DMS114 treated with DMSO at 0.1 percent for 48 hours (cell line): ENCODE results near the gene HOXC6.

Experiments used
- DNase-seq: peaks from one replicate; lab custom pipeline; 2025; ENCODE audit not compliant: unreplicated experiment; lab: John Stamatoyannopoulos, UW

Gene HOXC6

GRCh38 chr12:54028314-54029201, at the start of gene HOXC6:
TSS of gene HOXC6 (plus strand) at chr12:54028440. CDS start at chr12:54028522, 82 bp downstream.
- DNase-seq = no peak

- DNase-seq = no peak
Observed at GRCh38 chr12:53978477-53979356, 49.5 kb upstream of the HOXC6 start.

GRCh38 chr12:53980104-53980801, 48.0 kb upstream of the HOXC6 start:
- no peak for DNase-seq

- no peak for DNase-seq
Observed at GRCh38 chr12:53980802-53981496, 47.3 kb upstream of the HOXC6 start.

- DNase-seq = no peak
Observed at GRCh38 chr12:53981634-53982565, 46.3 kb upstream of the HOXC6 start.

GRCh38 chr12:53982648-53983567, 45.3 kb upstream of the HOXC6 start:
- DNase-seq = no peak

- no peak for DNase-seq
Observed at GRCh38 chr12:53983568-53983949, 44.7 kb upstream of the HOXC6 start.

GRCh38 chr12:53983950-53984572, 44.2 kb upstream of the HOXC6 start:
- DNase-seq = no peak

GRCh38 chr12:53984901-53985691, 43.1 kb upstream of the HOXC6 start, which contains the start of gene HOXC10:
TSS of gene HOXC10 (plus strand) at chr12:53985146. CDS start at chr12:53985260, 114 bp downstream.
- DNase-seq = peak; percentile 95

GRCh38 chr12:53985692-53985993, 42.6 kb upstream of the HOXC6 start:
- no peak for DNase-seq

GRCh38 chr12:53985994-53986685, 42.1 kb upstream of the HOXC6 start:
- no peak for DNase-seq

- no peak for DNase-seq
Observed at GRCh38 chr12:53986686-53987483, 41.4 kb upstream of the HOXC6 start.

GRCh38 chr12:53987787-53988230, 40.4 kb upstream of the HOXC6 start:
- no peak for DNase-seq

- DNase-seq = no peak
Observed at GRCh38 chr12:53988541-53989226, 39.6 kb upstream of the HOXC6 start.
